GM18858 (cell line): ENCODE data around the gene MT1M.
A peak's percentile ranks its signal among the peaks of the same experiment; 100 is the strongest.

Source experiments
- ATAC-seq: cut with Tn5 transposase; IDR thresholded peaks from one replicate; pipeline ENCODE4 v1.9.1; 2021; ENCODE audit not compliant: unreplicated experiment

Gene MT1M

GRCh38 chr16:56625943-56626654 lies 6.4 kb upstream of the MT1M start:
- no peak for ATAC-seq

GRCh38 chr16:56626685-56627084 lies 5.8 kb upstream of the MT1M start:
- ATAC-seq: no peak

GRCh38 chr16:56628486-56629350 lies 3.7 kb upstream of the MT1M start:
- no peak for ATAC-seq

- ATAC-seq: no peak
These were observed 2.9 kb upstream of the MT1M start for GRCh38 chr16:56629531-56629930.

GRCh38 chr16:56630134-56630533 lies 2.3 kb upstream of the MT1M start:
- ATAC-seq: peak; percentile 91

GRCh38 chr16:56631197-56631596 lies 1.3 kb upstream of the MT1M start:
- no peak for ATAC-seq

- ATAC-seq: no peak
These were observed 665 bp upstream of the MT1M start for GRCh38 chr16:56631832-56632155.

- ATAC-seq: no peak
These were observed 448 bp downstream of the MT1M start for GRCh38 chr16:56632848-56633365.

GRCh38 chr16:56633535-56633934 lies 1.1 kb downstream of the MT1M start:
- no peak for ATAC-seq

GRCh38 chr16:56634715-56635440 lies 2.4 kb downstream of the MT1M start:
- ATAC-seq: no peak

- no peak for ATAC-seq
These were observed 3.0 kb downstream of the MT1M start for GRCh38 chr16:56635441-56635967.

- ATAC-seq: no peak
These were observed 4.4 kb downstream of the MT1M start for GRCh38 chr16:56636616-56637413.

- no peak for ATAC-seq
These were observed 5.6 kb downstream of the MT1M start, which contains the start of gene MT1A for GRCh38 chr16:56637814-56638750. TSS of gene MT1A (plus strand) at chr16:56638666. CDS start at chr16:56638739, 73 bp downstream.

- no peak for ATAC-seq
These were observed 6.6 kb downstream of the MT1M start for GRCh38 chr16:56639045-56639444.

GRCh38 chr16:56640076-56640475 lies 7.6 kb downstream of the MT1M start:
- no peak for ATAC-seq

GRCh38 chr16:56641166-56641565 lies 8.7 kb downstream of the MT1M start:
- no peak for ATAC-seq

GRCh38 chr16:56643080-56643778 lies 10.8 kb downstream of the MT1M start:
- peak; percentile 53 for ATAC-seq

- ATAC-seq: no peak
These were observed 11.4 kb downstream of the MT1M start for GRCh38 chr16:56643833-56644232.

GRCh38 chr16:56645311-56645710 lies 12.9 kb downstream of the MT1M start:
- no peak for ATAC-seq
